Posterior cingulate gyrus (tissue), 11 donors: ENCODE results near the gene PDCD4.
A peak's percentile ranks its signal among the peaks of the same experiment; 100 is the strongest.

ENCODE experiments used
- DNase-seq, 10 donors: peaks; one replicate each; pipeline versions ENCODE4 v3.0.0 to v3.0.0-alpha.2; 2020 to 2021; ENCODE audit warnings: mixed read lengths in 3 of 10
- intact Hi-C: fragments of 100-400 bp; cut with DNase I; formaldehyde crosslinking; loops from one replicate; pipeline ENCODE4 v1.15.1; 2023

Gene PDCD4

GRCh38 chr10:110871298-110872084 lies at the start of gene PDCD4:
Gene PDCD4, plus strand, starts transcription at chr10:110871928. Its CDS starts 4,100 bp downstream, at chr10:110876028.
- peak; percentile 99 to 100 (median 100) for DNase-seq
- intact Hi-C loops = loop anchor here (5.0 kb wide), 3 partner anchors 49 to 124 kb away; no protein-coding TSS in a partner anchor

GRCh38 chr10:110822035-110822711 lies 49.6 kb upstream of the PDCD4 start:
- intact Hi-C loops = loop anchor here (5.0 kb wide), 1 partner anchor 50 kb away; the partner anchor contains the start of gene PDCD4
- no peak for DNase-seq

GRCh38 chr10:110822712-110823311 lies 48.9 kb upstream of the PDCD4 start:
- intact Hi-C loops = loop anchor here (5.0 kb wide), 1 partner anchor 49 kb away; the partner anchor contains the start of gene PDCD4
- DNase-seq = peak in 4 of 10 donors; percentile 44 to 87 (median 50)

GRCh38 chr10:110824152-110824441 lies 47.6 kb upstream of the PDCD4 start:
- intact Hi-C loops = loop anchor here (5.0 kb wide), 1 partner anchor 48 kb away; the partner anchor contains the start of gene PDCD4
- no peak for DNase-seq

- no peak for DNase-seq
- intact Hi-C loops = loop anchor here (5.0 kb wide), 1 partner anchor 48 kb away; the partner anchor contains the start of gene PDCD4
These were observed 47.1 kb upstream of the PDCD4 start for GRCh38 chr10:110824660-110825059.

GRCh38 chr10:110825508-110825907 lies 46.2 kb upstream of the PDCD4 start:
- intact Hi-C loops = no loop called here
- no peak for DNase-seq

GRCh38 chr10:110827410-110827809 lies 44.3 kb upstream of the PDCD4 start:
- no peak for DNase-seq
- intact Hi-C loops = no loop called here

- no peak for DNase-seq
- intact Hi-C loops = no loop called here
These were observed 43.9 kb upstream of the PDCD4 start for GRCh38 chr10:110827875-110828274.

GRCh38 chr10:110828525-110828924 lies 43.2 kb upstream of the PDCD4 start:
- intact Hi-C loops = no loop called here
- no peak for DNase-seq

- intact Hi-C loops = no loop called here
- no peak for DNase-seq
These were observed 41.9 kb upstream of the PDCD4 start for GRCh38 chr10:110829721-110830410.

GRCh38 chr10:110833234-110833940 lies 38.3 kb upstream of the PDCD4 start:
- DNase-seq = no peak
- intact Hi-C loops = no loop called here

- DNase-seq = no peak
- intact Hi-C loops = no loop called here
These were observed 37.6 kb upstream of the PDCD4 start for GRCh38 chr10:110833941-110834628.

- intact Hi-C loops = no loop called here
- DNase-seq = no peak
These were observed 37.0 kb upstream of the PDCD4 start for GRCh38 chr10:110834629-110835301.

GRCh38 chr10:110835841-110836240 lies 35.9 kb upstream of the PDCD4 start:
- no peak for DNase-seq
- intact Hi-C loops = no loop called here

GRCh38 chr10:110836706-110837105 lies 35.0 kb upstream of the PDCD4 start:
- intact Hi-C loops = no loop called here
- no peak for DNase-seq

GRCh38 chr10:110837418-110838171 lies 34.1 kb upstream of the PDCD4 start:
- intact Hi-C loops = no loop called here
- no peak for DNase-seq

- no peak for DNase-seq
- intact Hi-C loops = no loop called here
These were observed 31.4 kb upstream of the PDCD4 start for GRCh38 chr10:110840225-110840922.
